GM12878 (cell line): ENCODE results near the gene NES. TPM values are rescaled to one million over a fixed set of nuclear protein-coding genes. Genes with fewer than 3 reads are reported as not detected.

Experiments used
- ATAC-seq: fragments of 200-7000 bp; cut with Tn5 transposase; 3 replicates; pipeline ENCODE4 v1.9.1; 2020; ENCODE audit warnings: mild to moderate bottlenecking, moderate library complexity
- BruUV-seq: library from RNA; stranded (reverse); fragments of 400-500 nt; replicated peaks from 2 replicates; lab custom pipeline; 2021; lab: Mats Ljungman, UMichigan
- CTCF ChIA-PET: fragments of 300-600 bp; sonication (Branson Sonifier 250); formaldehyde crosslinking; extraction: SDS; loops from one replicate; lab custom pipeline; 2021; ENCODE audit warnings: inconsistent platforms; lab: Yijun Ruan, JAX
- POLR2A ChIA-PET: fragments of 350-600 bp; formaldehyde crosslinking; extraction: SDS; loops from one replicate; lab custom pipeline; 2021; ENCODE audit warnings: inconsistent platforms; lab: Charles Lee
- RAD21 ChIA-PET: fragments of 300-600 bp; sonication (Branson Sonifier 250); formaldehyde crosslinking; loops from one replicate; lab custom pipeline; 2023; ENCODE audit warnings: antibody characterized with exemption; ENCODE audit not compliant: unreplicated experiment; lab: Charles Lee
- SMC1A ChIA-PET: fragments of 300-600 bp; sonication (Branson Sonifier 250); formaldehyde crosslinking; loops from one replicate; lab custom pipeline; 2023; ENCODE audit not compliant: unreplicated experiment, uncharacterized antibody; lab: Charles Lee
- DNase-seq: peaks from one replicate; pipeline ENCODE4 v3.0.0-alpha.2; 2011; ENCODE audit warnings: low read depth, low spot score
- FAIRE-seq: peaks from 3 replicates; lab custom pipeline; 2011; peaks lifted over from hg19 to GRCh38; lab: Jason Lieb, UNC
- H2AFZ ChIP-seq: 2 replicates; pipeline ENCODE4 v1.6.0; 2011; ENCODE audit warnings: low read depth, low read length, control low read depth; ENCODE audit not compliant: control insufficient read depth
- H3K27ac ChIP-seq: 2 replicates; pipeline ENCODE4 v1.5.1; 2011; ENCODE audit warnings: control low read depth; ENCODE audit not compliant: control insufficient read depth, insufficient read depth
- H3K27me3 ChIP-seq, 2 experiments: replicated peaks in 1 of 2; 2 replicates each; pipeline versions ENCODE4 v1.6.0 to v1.6.1; 2011; ENCODE audit warnings: low read length in 1 of 2; ENCODE audit not compliant: control insufficient read depth in 2 of 2, insufficient read depth in 2 of 2
- H3K36me3 ChIP-seq, 2 experiments: 2 replicates each; pipeline ENCODE4 v1.5.1; 2011; ENCODE audit warnings: low read length in 1 of 2; ENCODE audit not compliant: control insufficient read depth in 2 of 2, insufficient read depth in 2 of 2
- H3K4me1 ChIP-seq: 2 replicates; pipeline ENCODE4 v1.6.1; 2011; ENCODE audit warnings: mild to moderate bottlenecking, low read length, moderate library complexity, mixed read lengths; ENCODE audit not compliant: control insufficient read depth, insufficient read depth
- H3K4me2 ChIP-seq: 2 replicates; pipeline ENCODE4 v1.6.0; 2011; ENCODE audit warnings: control low read depth; ENCODE audit not compliant: control insufficient read depth, insufficient read depth
- H3K4me3 ChIP-seq: fragments of 200-600 bp; sonication (generic); 2 replicates; pipeline ENCODE4 v1.5.1; 2016
- H3K79me2 ChIP-seq: 2 replicates; pipeline ENCODE4 v1.6.0; 2011; ENCODE audit warnings: low read length; ENCODE audit not compliant: control insufficient read depth, insufficient read depth
- H3K9ac ChIP-seq: 2 replicates; pipeline ENCODE4 v1.8.0; 2011; ENCODE audit warnings: low read length, control low read depth, mixed read lengths; ENCODE audit not compliant: control insufficient read depth, insufficient read depth
- H3K9me3 ChIP-seq: replicated peaks from 3 replicates; pipeline ENCODE4 v1.5.1; 2011; ENCODE audit warnings: mild to moderate bottlenecking, low read length; ENCODE audit not compliant: control insufficient read depth, insufficient read depth
- H4K20me1 ChIP-seq: 2 replicates; pipeline ENCODE4 v1.6.0; 2011; ENCODE audit not compliant: control insufficient read depth, insufficient read depth
- CBFB ChIP-seq: IDR thresholded peaks from 2 replicates; pipeline ENCODE4 v1.6.1; 2016; ENCODE audit warnings: antibody characterized with exemption, low read depth
- CHD4 ChIP-seq: fragments of 200-600 bp; sonication (generic); IDR thresholded peaks from 2 replicates; pipeline ENCODE4 v1.6.1; 2016; ENCODE audit warnings: mild to moderate bottlenecking
- EP300 ChIP-seq, 2 experiments: fragments of 150-350 bp in 1 of 2; IDR thresholded peaks; 2 replicates each; pipeline ENCODE4 v1.6.1; 2011 to 2012; ENCODE audit warnings: low read depth in 2 of 2, low read length in 2 of 2, borderline replicate concordance in 1 of 2, improper control_type of control experiment in 1 of 2, inconsistent platforms in 1 of 2; ENCODE audit not compliant: control insufficient read depth in 1 of 2
- KAT2A ChIP-seq: conservative IDR thresholded peaks from 2 replicates; pipeline ENCODE4 v1.6.1; 2011; ENCODE audit warnings: low read depth, low read length; ENCODE audit not compliant: control insufficient read depth
- KLF5 ChIP-seq: fragments of 450-650 bp; IDR thresholded peaks from 2 replicates; pipeline ENCODE4 v1.6.1; 2014; ENCODE audit warnings: mild to moderate bottlenecking; ENCODE audit not compliant: partially characterized antibody
- MYB ChIP-seq: fragments of 150-350 bp; IDR thresholded peaks from 2 replicates; pipeline ENCODE4 v1.6.1; 2014; ENCODE audit warnings: mild to moderate bottlenecking, low read depth, low read length, borderline replicate concordance
- NR2F1 ChIP-seq: fragments of 450-650 bp; conservative IDR thresholded peaks from 2 replicates; pipeline ENCODE4 v1.6.1; 2017; ENCODE audit warnings: mild to moderate bottlenecking
- NRF1 ChIP-seq: conservative IDR thresholded peaks from 2 replicates; pipeline ENCODE4 v1.6.1; 2011; ENCODE audit warnings: mild to moderate bottlenecking, low read depth, low read length, improper control_type of control experiment
- POLR2AphosphoS2 ChIP-seq: IDR thresholded peaks from 2 replicates; pipeline ENCODE4 v1.6.1; 2011; ENCODE audit warnings: low read depth, mild to moderate bottlenecking, low read length, improper control_type of control experiment, moderate library complexity
- RAD21 ChIP-seq: IDR thresholded peaks from 2 replicates; pipeline ENCODE4 v1.6.1; 2011; ENCODE audit warnings: mild to moderate bottlenecking, low read depth, low read length, moderate library complexity; ENCODE audit not compliant: insufficient read depth
- SREBF1 ChIP-seq: IDR thresholded peaks from 2 replicates; pipeline ENCODE4 v1.6.1; 2012; ENCODE audit warnings: mild to moderate bottlenecking, low read length
- SRF ChIP-seq, 2 experiments: IDR thresholded peaks; 2 replicates each; pipeline ENCODE4 v1.6.1; 2011; ENCODE audit warnings: low read depth in 2 of 2, low read length in 2 of 2, mild to moderate bottlenecking in 1 of 2, moderate library complexity in 1 of 2
- ZBED1 ChIP-seq: IDR thresholded peaks from 2 replicates; pipeline ENCODE4 v1.6.1; 2016; ENCODE audit warnings: borderline replicate concordance
- ZZZ3 ChIP-seq: IDR thresholded peaks from 2 replicates; pipeline ENCODE4 v1.6.1; 2011; ENCODE audit warnings: low read depth; ENCODE audit not compliant: control insufficient read depth, insufficient read length
- whole genome bisulfite sequencing: methylation state at CpG from one replicate; pipeline ENCODE4 v1.1.6; 2016; ENCODE audit warnings: low lambda C conversion rate; ENCODE audit not compliant: insufficient replicate concordance, insufficient coverage; ENCODE audit errors: missing lambda C conversion rate; 5-methylcytosine and 5-hydroxymethylcytosine counted together
- in situ Hi-C: fragments of 300-500 bp; cut with MboI; formaldehyde crosslinking; loops from 9 replicates; pipeline ENCODE4 v1.14.3; 2018; ENCODE audit warnings: mixed read lengths
- intact Hi-C: fragments of 100-400 bp; cut with micrococcal nuclease; formaldehyde crosslinking; loops from one replicate; pipeline ENCODE4 v1.14.2; 2022; ENCODE audit not compliant: unreplicated experiment
- polyA plus RNA-seq, 11 experiments: library from polyadenylated mRNA; depleted of rRNA in 4 of 11; unstranded in 6 of 11; stranded (reverse) in 5 of 11; fragments of >200 nt; fragmentation: Nextera tagmentation in 4 of 11; fragmentation: Illumina TruSeq in 1 of 11; extraction: Ambion mirVana in 4 of 11; extraction: Trizol in 1 of 11; gene quantifications; 1 replicate in 1 of 11; 2 replicates in 10 of 11; pipeline versions ENCODE4 v1.2.1 to v1.2.3, GENCODE V29; 2011 to 2016; ENCODE audit warnings: inconsistent platforms in 2 of 11, missing spikeins in 2 of 11, low read depth in 1 of 11
- total RNA-seq, 4 experiments: library from RNA; depleted of rRNA in 3 of 4; stranded (reverse); fragments of >200 nt in 3 of 4; fragmentation: Illumina TruSeq in 1 of 4; extraction: Trizol in 1 of 4; gene quantifications; 2 replicates each; pipeline versions ENCODE4 v1.2.1 to v1.2.3, GENCODE V29; 2013 to 2021
- TF ChIP-seq, protein P1 (sequence below): fragments of 150-350 bp; IDR thresholded peaks from 2 replicates; pipeline ENCODE4 v1.6.1; 2016; ENCODE audit warnings: low read depth, low read length
- TF ChIP-seq, protein P2 (sequence below): fragments of 450-650 bp; IDR thresholded peaks from 2 replicates; pipeline ENCODE4 v1.6.1; 2018; ENCODE audit warnings: borderline replicate concordance, mild to moderate bottlenecking; ENCODE audit not compliant: partially characterized antibody

The NES gene
- total and polyA plus RNA-seq, 10 of the 15 experiments (the other 5 are each of a cell fraction or from before 2014, with no cell fraction given): under 0.01 to 0.15 (median 0.02) TPM; not detected in 4

DNA sequence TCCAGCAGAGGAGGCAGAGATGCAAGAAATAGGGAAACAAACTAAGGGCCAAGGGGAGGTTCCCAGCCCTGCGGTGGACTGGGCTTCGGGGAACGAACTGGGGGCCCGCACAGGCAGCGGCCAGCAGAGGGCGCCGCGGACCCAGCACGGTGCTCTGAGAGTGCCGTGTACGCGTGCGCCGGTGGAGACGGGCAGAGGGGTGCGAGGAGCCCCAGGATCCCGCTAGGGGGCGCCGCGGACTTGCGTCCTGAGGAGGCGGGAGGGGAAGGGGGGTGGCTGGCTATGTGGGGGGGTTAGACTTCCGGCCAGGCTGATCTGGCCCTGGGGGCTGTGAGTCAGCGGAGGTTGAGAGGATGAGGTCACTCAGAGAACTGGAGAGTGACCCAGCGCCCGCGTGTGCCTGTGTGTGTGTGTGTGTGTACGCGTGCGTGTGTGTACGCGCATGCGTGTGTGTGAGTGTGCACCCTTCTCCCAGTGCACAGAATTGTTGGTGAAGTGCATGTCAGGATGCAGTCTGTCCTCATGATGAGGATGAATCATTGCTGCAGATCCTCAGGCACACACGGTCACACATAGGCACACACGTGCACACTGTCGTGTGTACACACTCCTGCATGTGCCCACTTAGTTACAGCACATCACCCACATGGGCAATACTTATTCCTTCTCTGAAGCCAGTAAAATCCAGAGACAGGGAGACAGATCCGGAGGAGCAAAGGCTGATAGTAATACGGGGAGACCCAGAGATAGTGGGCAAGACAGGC lies 17.0 kb downstream of the NES start (continued):
- TF ChIP-seq KAT2A (no peak), MYB (no peak), ZZZ3 (no peak), SREBF1 (no peak), CHD4 (no peak), POLR2AphosphoS2 (no peak), KLF5 (no peak)
- TF ChIP-seq, protein P1, sequence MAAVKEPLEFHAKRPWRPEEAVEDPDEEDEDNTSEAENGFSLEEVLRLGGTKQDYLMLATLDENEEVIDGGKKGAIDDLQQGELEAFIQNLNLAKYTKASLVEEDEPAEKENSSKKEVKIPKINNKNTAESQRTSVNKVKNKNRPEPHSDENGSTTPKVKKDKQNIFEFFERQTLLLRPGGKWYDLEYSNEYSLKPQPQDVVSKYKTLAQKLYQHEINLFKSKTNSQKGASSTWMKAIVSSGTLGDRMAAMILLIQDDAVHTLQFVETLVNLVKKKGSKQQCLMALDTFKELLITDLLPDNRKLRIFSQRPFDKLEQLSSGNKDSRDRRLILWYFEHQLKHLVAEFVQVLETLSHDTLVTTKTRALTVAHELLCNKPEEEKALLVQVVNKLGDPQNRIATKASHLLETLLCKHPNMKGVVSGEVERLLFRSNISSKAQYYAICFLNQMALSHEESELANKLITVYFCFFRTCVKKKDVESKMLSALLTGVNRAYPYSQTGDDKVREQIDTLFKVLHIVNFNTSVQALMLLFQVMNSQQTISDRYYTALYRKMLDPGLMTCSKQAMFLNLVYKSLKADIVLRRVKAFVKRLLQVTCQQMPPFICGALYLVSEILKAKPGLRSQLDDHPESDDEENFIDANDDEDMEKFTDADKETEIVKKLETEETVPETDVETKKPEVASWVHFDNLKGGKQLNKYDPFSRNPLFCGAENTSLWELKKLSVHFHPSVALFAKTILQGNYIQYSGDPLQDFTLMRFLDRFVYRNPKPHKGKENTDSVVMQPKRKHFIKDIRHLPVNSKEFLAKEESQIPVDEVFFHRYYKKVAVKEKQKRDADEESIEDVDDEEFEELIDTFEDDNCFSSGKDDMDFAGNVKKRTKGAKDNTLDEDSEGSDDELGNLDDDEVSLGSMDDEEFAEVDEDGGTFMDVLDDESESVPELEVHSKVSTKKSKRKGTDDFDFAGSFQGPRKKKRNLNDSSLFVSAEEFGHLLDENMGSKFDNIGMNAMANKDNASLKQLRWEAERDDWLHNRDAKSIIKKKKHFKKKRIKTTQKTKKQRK: no peak
- TF ChIP-seq, all 136 proteins: peak for 47

DNA sequence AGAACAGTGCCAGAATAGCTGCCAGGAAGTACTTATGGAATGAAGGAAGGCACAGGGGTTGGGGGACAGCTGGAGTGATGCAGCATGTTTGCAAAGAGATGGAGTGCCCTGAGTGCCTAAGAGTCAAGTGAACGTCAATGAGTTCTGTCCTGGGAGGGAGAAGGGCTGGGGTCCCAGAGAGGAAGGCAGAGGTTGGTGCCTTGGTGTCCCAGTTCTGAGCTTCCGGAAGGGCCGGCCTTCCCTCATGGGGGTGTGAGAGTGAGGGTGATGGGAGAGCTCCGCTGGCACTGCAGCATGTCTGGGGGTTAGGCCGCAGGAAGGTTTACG lies 17.6 kb downstream of the NES start:
- Histone ChIP-seq H3K79me2 (peaks cover 23% of the 10 kb centered on the region), H4K20me1 (peaks cover 8% of the 10 kb centered on the region; the same call in 1 of the 2 replicates), H3K9me3 (no peaks in the 10 kb centered on the region), H3K36me3 (no peaks in the 10 kb centered on the region), H3K27ac (peak overlapping the region; percentile 62), H3K4me1 (peaks cover 70% of the 10 kb centered on the region), H3K27me3 (0 out of 4 replicates have a peak, but pooled peaks cover 0 to 2% of the 10 kb centered on the region in 2 experiments), H3K4me3 (peak overlapping the region; percentile 76), H2AFZ (peak overlapping the region; percentile 61; the same call in 1 of the 2 replicates), H3K9ac (peak overlapping the region; percentile 72), H3K4me2 (peak overlapping the region; percentile 100)
- ChIA-PET SMC1A (interaction anchor here (1.2 to 4.2 kb wide), 4 partner anchors 17 to 67 kb away, joined by 3 to 39 read pairs (median 26); partner anchors contain the start of gene NES), CTCF (interaction anchor here (0.7 to 8.3 kb wide), 23 partner anchors 10 to 322 kb away, joined by 3 to 208 read pairs (median 4); partner anchors contain the start of genes CCT3, CRABP2, HAPLN2 and INSRR), RAD21 (interaction anchor here (0.9 to 6.0 kb wide), 8 partner anchors 10 to 230 kb away, joined by 3 to 58 read pairs (median 20); partner anchors contain the start of genes CRABP2 and NES), POLR2A (interaction anchor here (0.6 to 2.4 kb wide), 3 partner anchors 16 to 151 kb away, joined by 3 to 8 read pairs (median 4); no protein-coding TSS in a partner anchor)
- intact Hi-C loops: no loop called here
- in situ Hi-C loops: no loop called here
- no peak for ATAC-seq
- no peak for DNase-seq
- WGBS: 58% methylated on average over 4 of the region's 6 CpGs
- FAIRE-seq: no peak
- BruUV-seq: no TSS peak
- TF ChIP-seq NRF1: no peak
- no peak for TF ChIP-seq ZBED1
- TF ChIP-seq NR2F1: no peak
- no peak for TF ChIP-seq RAD21
- no peak for TF ChIP-seq CBFB
- TF ChIP-seq POLR2AphosphoS2: no peak
- TF ChIP-seq, protein P2, sequence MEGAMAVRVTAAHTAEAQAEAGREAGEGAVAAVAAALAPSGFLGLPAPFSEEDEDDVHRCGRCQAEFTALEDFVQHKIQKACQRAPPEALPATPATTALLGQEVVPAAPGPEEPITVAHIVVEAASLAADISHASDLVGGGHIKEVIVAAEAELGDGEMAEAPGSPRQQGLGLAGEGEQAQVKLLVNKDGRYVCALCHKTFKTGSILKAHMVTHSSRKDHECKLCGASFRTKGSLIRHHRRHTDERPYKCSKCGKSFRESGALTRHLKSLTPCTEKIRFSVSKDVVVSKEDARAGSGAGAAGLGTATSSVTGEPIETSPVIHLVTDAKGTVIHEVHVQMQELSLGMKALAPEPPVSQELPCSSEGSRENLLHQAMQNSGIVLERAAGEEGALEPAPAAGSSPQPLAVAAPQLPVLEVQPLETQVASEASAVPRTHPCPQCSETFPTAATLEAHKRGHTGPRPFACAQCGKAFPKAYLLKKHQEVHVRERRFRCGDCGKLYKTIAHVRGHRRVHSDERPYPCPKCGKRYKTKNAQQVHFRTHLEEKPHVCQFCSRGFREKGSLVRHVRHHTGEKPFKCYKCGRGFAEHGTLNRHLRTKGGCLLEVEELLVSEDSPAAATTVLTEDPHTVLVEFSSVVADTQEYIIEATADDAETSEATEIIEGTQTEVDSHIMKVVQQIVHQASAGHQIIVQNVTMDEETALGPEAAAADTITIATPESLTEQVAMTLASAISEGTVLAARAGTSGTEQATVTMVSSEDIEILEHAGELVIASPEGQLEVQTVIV: no peak
- TF ChIP-seq SRF (IDR thresholded peaks at IDR 0.05; ENCODE audit: low read depth in 2 of 2, low read length in 2 of 2): no peak
- no peak for TF ChIP-seq EP300 (IDR thresholded peaks at IDR 0.05; ENCODE audit: borderline replicate concordance in 1 of 2, control insufficient read depth in 1 of 2, low read depth in 2 of 2, low read length in 2 of 2)
- TF ChIP-seq MYB: no peak
